ENCODE measurements around the gene LDLRAD1.

DNA sequence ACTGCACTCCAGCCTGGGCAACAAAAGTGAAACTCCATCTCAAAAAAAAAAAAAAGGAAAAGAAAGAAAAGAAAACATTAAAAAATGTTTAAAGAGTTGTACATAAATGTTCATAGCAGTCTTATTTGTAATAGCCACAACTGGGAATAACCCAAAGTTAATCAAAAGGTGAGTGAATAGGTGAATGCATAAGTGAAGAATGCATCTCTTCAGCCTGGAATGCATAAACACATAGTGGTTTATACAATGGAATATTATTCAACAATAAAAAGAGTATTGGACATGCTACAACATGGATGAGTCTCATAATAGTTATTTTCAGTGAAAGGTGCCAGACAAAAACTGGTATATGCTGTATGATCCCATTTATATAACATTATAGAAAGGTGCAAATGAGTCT lies 18.1 kb downstream of the LDLRAD1 start:
- TF ChIP-seq, protein P1, sequence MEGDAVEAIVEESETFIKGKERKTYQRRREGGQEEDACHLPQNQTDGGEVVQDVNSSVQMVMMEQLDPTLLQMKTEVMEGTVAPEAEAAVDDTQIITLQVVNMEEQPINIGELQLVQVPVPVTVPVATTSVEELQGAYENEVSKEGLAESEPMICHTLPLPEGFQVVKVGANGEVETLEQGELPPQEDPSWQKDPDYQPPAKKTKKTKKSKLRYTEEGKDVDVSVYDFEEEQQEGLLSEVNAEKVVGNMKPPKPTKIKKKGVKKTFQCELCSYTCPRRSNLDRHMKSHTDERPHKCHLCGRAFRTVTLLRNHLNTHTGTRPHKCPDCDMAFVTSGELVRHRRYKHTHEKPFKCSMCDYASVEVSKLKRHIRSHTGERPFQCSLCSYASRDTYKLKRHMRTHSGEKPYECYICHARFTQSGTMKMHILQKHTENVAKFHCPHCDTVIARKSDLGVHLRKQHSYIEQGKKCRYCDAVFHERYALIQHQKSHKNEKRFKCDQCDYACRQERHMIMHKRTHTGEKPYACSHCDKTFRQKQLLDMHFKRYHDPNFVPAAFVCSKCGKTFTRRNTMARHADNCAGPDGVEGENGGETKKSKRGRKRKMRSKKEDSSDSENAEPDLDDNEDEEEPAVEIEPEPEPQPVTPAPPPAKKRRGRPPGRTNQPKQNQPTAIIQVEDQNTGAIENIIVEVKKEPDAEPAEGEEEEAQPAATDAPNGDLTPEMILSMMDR (IDR thresholded peaks at IDR 0.05; ENCODE audit: borderline replicate concordance, extremely low read depth, low read length, poor library complexity, severe bottlenecking), result no peak
- TF ChIP-seq EZH2 (IDR thresholded peaks at IDR 0.05; ENCODE audit: borderline replicate concordance, low read depth, low read length, severe bottlenecking), result no peak

Measured in DND-41 (cell line).